T-helper 17 cell (primary cell): Measurements from ENCODE around the gene YTHDF2. TPM values are rescaled to one million over a fixed set of nuclear protein-coding genes. Genes with fewer than 3 reads are reported as not detected.
"Not testable (repeated sequence)": the region's sequence is repeated elsewhere in the genome, so short reads cannot be mapped to it uniquely, and the experiment has no call there.

ENCODE experiments used
- ATAC-seq: fragments of 150-1000 bp; cut with Tn5 transposase; 2 replicates; pipeline ENCODE4 v1.10.0; 2021; ENCODE audit warnings: mild to moderate bottlenecking, moderate library complexity
- DNase-seq, 3 donors: peaks; one replicate each; pipeline versions ENCODE4 v3.0.0 to v3.0.0-alpha.2; 2020 to 2021
- H3K9me3 ChIP-seq: one replicate; pipeline ENCODE4 v1.7.0; 2013; ENCODE audit warnings: low read length, mild to moderate bottlenecking; ENCODE audit not compliant: control insufficient read depth, poor library complexity, severe bottlenecking
- H3K27ac Mint-ChIP-seq: one replicate; pipeline ENCODE4 v1.8.0; 2022; ENCODE audit warnings: mild to moderate bottlenecking, moderate library complexity, mixed read lengths
- H3K27me3 Mint-ChIP-seq: one replicate; pipeline ENCODE4 v1.8.0; 2022; ENCODE audit warnings: mixed read lengths
- H3K36me3 Mint-ChIP-seq: one replicate; pipeline ENCODE4 v1.8.0; 2022; ENCODE audit warnings: low read depth, mixed read lengths
- H3K4me1 Mint-ChIP-seq: one replicate; pipeline ENCODE4 v1.8.0; 2022; ENCODE audit warnings: mild to moderate bottlenecking, mixed read lengths
- H3K4me3 Mint-ChIP-seq: one replicate; pipeline ENCODE4 v1.8.0; 2022; ENCODE audit warnings: mild to moderate bottlenecking, moderate library complexity, mixed read lengths
- total RNA-seq, 4 donors: library from RNA in 2 of 4; stranded (reverse) in 2 of 4; gene quantifications; one replicate each; pipeline ENCODE4 v1.2.3 and lab custom pipeline; 2022 to 2026

Gene YTHDF2
- total RNA-seq (10 to 100 TPM; 70.9 to 79.7 TPM), total RNA-seq (lab: John Stamatoyannopoulos, UW) (110 to 134 reads per million in 2 donors)

DNA sequence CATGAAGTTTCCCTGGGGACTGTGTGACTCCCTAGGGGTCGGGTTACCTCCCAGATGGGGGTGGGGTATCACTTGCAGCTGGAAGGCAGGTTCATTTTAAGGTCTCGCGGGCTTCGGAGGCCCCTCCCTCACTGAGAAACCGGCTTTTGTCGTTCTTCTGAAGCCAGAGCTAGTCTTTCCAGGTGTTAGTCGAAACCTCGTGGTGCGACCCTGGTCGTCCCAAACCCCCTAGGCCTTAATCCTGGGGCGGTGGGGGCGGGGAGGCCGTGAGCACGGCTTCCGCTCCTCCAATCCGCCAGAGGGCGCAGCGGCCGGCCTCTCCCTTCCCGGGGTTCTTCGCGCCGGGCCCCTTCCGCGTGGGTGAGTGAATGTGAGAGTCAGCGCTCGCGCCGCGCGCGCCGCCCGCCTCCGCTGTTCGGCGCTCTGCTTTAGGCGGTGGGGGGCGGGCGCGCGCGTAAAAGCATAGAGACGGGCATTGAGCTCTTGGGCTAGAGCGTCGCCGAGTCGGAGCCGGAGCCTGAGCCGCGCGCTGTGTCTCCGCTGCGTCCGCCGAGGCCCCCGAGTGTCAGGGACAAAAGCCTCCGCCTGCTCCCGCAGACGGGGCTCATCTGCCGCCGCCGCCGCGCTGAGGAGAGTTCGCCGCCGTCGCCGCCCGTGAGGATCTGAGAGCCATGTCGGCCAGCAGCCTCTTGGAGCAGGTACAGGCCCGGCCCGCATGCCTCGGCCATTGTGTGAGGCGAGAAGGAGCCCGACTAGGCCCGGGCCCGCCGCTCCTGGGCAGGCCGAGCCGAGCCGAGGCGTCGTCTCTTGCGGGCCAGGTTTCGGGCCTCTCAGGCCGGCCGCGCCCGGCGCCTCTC lies at the start of gene YTHDF2:
Gene YTHDF2, plus strand, starts transcription at position 491 of the 857 bp plus-strand sequence. Its CDS starts 181 bp downstream, at position 672.
- peak; percentile 97 to 98 (median 98) for DNase-seq
- Mint-ChIP-seq H3K4me1 (peaks cover 25% of the 10 kb centered on the region), H3K27ac (peak within 1 kb of the TSS; percentile 95), H3K36me3 (no peaks in the 10 kb centered on the region), H3K4me3 (peak within 1 kb of the TSS; percentile 98), H3K27me3 (no peaks in the 10 kb centered on the region)
- no peaks in the 10 kb centered on the region for H3K9me3 ChIP-seq
- peak; percentile 94 for ATAC-seq

DNA sequence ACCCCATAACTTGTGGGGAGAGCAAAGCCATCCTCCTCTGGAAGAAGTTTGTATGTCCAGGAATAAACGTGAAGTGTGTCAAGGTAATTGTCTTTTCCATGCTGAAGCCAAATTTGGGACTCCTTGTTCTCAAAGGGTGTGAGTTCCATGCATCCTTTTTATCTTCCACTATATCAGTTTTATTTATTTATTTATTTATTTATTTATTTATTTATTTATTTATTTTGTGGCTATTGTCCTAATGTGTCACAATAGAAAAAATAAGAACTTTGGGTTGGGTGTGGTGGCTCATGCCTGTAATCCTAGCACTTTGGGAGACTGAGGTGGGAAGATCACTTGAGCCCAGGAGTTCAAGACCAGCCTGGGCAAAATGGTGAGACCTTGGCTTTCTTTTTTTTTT lies 45.1 kb upstream of the YTHDF2 start:
- not testable (repeated sequence) for H3K9me3 ChIP-seq, H3K27ac Mint-ChIP-seq, ATAC-seq, H3K27me3 Mint-ChIP-seq, H3K4me1 Mint-ChIP-seq, H3K36me3 Mint-ChIP-seq, H3K4me3 Mint-ChIP-seq, DNase-seq

DNA sequence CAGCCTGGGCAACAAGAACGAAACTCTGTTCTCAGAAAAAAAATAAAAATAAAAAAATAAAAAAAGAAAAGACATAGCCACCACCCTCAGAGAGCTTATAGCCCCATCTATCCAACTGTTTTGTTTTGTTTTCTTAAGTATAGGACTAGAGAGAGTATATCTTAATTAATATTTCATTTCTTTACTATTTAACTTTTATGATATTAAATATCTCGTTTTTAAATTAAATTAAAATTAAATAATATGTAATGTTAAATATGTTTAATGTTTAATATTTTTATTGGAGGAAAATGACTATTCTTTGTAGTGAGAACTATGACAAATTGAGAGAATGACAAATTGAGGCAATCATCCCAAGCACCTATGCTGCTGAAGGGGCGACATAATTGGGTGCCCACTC lies 33.1 kb upstream of the YTHDF2 start:
- H3K9me3 ChIP-seq, result no peaks in the 10 kb centered on the region
- no peak for DNase-seq
- ATAC-seq, result no peak
- no peak overlapping the region for H3K4me3 Mint-ChIP-seq
- peaks cover 5% of the 10 kb centered on the region for H3K4me1 Mint-ChIP-seq
- H3K36me3 Mint-ChIP-seq, result peaks cover 8% of the 10 kb centered on the region
- H3K27ac Mint-ChIP-seq, result no peak overlapping the region
- H3K27me3 Mint-ChIP-seq, result no peaks in the 10 kb centered on the region

DNA sequence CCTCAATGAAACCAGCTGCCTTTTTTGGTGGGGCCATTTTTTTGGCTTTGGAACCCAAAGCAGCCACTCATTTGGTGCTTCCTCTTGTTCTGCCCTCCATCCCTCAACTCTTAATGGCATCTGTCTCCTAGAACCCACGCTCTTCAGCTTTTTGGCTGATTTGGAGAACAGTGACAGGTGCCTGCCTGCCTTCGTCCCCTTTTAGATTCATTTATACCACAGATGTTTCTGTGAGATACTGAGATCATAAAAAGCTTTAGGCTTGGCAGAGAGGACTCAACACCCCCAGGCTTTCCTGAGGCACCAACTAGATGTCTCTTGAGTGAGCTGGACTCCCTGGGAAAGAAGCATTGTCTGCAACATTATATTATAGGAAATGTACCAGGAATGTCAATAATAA lies 20.4 kb upstream of the YTHDF2 start:
- H3K9me3 ChIP-seq, result no peaks in the 10 kb centered on the region
- Mint-ChIP-seq H3K27me3 (no peaks in the 10 kb centered on the region), H3K27ac (no peak overlapping the region), H3K36me3 (peaks cover 4% of the 10 kb centered on the region), H3K4me3 (no peak overlapping the region), H3K4me1 (peaks cover 4% of the 10 kb centered on the region)
- DNase-seq (no peak), ATAC-seq (no peak)

DNA sequence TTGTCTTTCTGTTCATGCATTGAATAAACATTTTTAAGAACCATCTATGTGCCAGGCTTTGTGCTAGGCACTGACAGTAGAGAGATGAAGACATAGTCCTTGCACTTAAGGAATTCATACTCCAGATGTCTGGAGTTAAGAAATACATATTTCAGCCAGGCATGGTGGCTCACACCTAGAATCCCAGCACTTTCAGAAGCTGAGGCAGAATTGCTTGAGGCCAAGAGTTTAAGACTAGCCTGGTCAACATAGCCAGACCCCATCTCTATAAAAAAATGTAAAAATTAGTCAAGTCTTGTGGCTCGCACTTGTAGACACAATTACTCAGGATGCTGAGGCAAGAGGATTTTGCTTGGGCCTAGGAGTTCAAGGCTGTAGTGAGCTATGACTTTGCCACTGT lies 18.6 kb upstream of the YTHDF2 start:
- H3K27me3 Mint-ChIP-seq, result no peaks in the 10 kb centered on the region
- H3K4me1 Mint-ChIP-seq, result peaks cover 4% of the 10 kb centered on the region
- ATAC-seq (no peak), DNase-seq (no peak)
- no peak overlapping the region for H3K27ac Mint-ChIP-seq
- H3K36me3 Mint-ChIP-seq, result peaks cover 4% of the 10 kb centered on the region
- H3K4me3 Mint-ChIP-seq, result no peak overlapping the region
- H3K9me3 ChIP-seq, result no peaks in the 10 kb centered on the region

DNA sequence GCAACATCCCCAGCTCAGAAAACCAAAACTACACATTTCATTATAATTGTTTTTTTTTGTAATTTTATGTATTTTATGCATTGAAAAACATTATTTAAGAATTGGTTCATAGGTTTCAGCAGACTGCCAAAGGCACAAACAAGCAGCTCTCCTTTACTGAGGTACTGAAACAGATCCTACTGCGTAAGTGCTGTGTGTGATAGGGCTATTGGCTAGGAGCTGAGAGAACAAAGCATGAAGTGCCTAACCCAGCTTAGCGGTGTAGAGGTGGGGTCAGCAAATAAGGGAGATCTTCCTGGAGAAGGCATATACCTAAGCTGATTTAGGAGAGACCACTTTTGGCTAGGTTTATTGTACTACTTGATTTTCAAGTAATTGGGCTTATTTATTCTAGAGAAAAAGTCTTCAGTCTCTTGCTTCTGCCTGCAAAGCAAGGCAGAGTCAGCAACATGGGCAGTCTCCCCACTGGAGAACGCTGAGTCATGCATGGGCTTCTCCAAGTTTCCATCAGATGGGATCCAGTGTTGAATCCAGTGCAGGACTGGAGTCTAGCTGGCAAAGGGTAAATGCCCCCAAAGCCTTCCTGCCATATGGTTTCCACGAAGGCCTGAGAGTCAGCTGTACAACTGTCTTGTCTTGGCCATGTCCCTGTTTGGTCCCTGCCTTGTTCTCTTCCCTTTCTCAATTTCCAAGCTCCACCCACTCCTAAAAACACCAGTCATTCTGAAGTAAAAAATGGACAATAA lies 18.0 kb upstream of the YTHDF2 start:
- H3K9me3 ChIP-seq, result no peaks in the 10 kb centered on the region
- H3K27ac Mint-ChIP-seq, result peak overlapping the region; percentile 60
- H3K27me3 Mint-ChIP-seq, result no peaks in the 10 kb centered on the region
- ATAC-seq (no peak), DNase-seq (no peak)
- H3K4me1 Mint-ChIP-seq, result peaks cover 4% of the 10 kb centered on the region
- H3K4me3 Mint-ChIP-seq, result no peak overlapping the region
- H3K36me3 Mint-ChIP-seq, result peaks cover 4% of the 10 kb centered on the region

DNA sequence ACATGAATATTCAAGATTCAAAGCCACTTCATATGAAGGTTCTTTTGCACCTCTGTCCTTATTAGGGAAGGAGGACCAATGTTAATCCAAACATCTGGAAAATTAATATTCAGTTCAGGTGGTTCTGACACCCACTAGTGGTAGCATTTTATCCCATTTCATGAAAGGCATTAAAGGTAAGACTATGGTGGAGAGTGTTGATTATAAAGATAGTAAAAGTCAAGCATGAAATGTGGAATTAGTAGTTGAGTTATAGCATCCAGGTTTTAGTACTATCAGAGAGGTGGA lies 17.5 kb upstream of the YTHDF2 start:
- H3K4me1 Mint-ChIP-seq, result peaks cover 4% of the 10 kb centered on the region
- H3K9me3 ChIP-seq, result no peaks in the 10 kb centered on the region

DNA sequence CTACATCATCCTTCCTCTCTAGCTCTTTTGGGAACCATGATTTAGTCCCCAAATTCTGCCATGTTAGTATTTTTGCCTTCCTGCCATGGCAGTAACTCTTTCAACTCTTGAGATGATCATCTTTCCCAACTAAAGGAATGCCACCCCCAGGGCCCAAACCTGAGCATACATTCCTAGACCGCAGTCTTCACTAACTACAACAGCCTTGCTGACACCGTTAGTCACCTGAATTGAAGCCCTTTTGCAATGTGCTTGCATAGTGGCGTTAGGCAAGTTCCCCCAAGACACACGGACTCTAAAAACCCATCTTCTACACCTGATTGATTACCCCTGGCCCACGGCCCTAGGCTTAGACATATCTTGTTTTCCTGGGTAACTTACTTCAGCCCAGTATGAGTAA lies 16.4 kb upstream of the YTHDF2 start:
- Mint-ChIP-seq H3K27ac (no peak overlapping the region), H3K36me3 (no peaks in the 10 kb centered on the region)

More for the DNA sequence above, 17.5 kb upstream of the YTHDF2 start:
- ATAC-seq (no peak), DNase-seq (no peak)
- peak overlapping the region; percentile 60 for H3K27ac Mint-ChIP-seq
- H3K36me3 Mint-ChIP-seq, result no peaks in the 10 kb centered on the region
- no peak overlapping the region for H3K4me3 Mint-ChIP-seq
- H3K27me3 Mint-ChIP-seq, result no peaks in the 10 kb centered on the region

DNA sequence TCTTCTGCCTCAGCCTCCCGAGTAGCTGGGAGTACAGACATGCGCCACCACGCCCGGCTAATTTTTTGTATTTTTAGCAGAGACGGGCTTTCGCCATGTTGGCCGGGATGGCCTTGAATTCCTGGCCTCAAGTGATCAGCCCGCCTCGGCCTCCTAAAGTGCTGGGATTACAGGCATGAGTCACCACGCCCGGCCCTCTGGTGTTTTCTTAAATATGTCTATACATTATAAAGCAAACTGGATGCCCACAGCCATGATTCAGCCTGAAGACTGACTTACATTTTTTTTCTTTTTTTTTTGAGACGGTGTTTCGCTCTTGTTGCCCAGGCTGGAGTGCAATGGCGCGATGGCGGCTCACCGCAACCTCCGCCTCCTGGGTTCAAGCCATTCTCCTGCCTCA lies 14.8 kb upstream of the YTHDF2 start:
- not testable (repeated sequence) for H3K9me3 ChIP-seq, H3K4me3 Mint-ChIP-seq, H3K36me3 Mint-ChIP-seq, H3K4me1 Mint-ChIP-seq, H3K27me3 Mint-ChIP-seq, DNase-seq, H3K27ac Mint-ChIP-seq, ATAC-seq

More for the DNA sequence above, 16.4 kb upstream of the YTHDF2 start:
- ATAC-seq (no peak), DNase-seq (no peak)
- H3K9me3 ChIP-seq, result no peaks in the 10 kb centered on the region
- Mint-ChIP-seq H3K4me3 (no peak overlapping the region), H3K27me3 (no peaks in the 10 kb centered on the region), H3K4me1 (peaks cover 4% of the 10 kb centered on the region)

DNA sequence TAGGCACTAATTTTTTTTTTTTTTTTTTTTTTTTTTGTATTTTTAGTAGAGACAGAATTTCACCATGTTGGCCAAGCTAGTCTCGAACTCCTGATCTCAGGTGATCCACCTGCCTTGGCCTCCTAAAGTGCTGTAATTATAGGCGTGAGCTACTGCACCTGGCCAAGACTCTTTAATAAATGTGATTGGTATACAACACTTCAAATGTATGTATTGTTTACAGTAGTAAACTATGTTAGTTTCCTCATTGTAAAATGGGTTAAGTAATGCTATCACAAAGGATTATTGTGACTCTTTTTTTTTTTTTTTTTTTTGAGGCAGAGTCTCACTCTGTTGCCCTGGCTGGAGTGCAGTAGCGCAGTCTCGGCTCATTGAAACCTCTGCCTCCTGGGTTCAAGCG lies 11.4 kb upstream of the YTHDF2 start:
- H3K27me3 Mint-ChIP-seq, DNase-seq, H3K27ac Mint-ChIP-seq, ATAC-seq, H3K9me3 ChIP-seq, H3K4me3 Mint-ChIP-seq, H3K36me3 Mint-ChIP-seq, H3K4me1 Mint-ChIP-seq: not testable (repeated sequence)

DNA sequence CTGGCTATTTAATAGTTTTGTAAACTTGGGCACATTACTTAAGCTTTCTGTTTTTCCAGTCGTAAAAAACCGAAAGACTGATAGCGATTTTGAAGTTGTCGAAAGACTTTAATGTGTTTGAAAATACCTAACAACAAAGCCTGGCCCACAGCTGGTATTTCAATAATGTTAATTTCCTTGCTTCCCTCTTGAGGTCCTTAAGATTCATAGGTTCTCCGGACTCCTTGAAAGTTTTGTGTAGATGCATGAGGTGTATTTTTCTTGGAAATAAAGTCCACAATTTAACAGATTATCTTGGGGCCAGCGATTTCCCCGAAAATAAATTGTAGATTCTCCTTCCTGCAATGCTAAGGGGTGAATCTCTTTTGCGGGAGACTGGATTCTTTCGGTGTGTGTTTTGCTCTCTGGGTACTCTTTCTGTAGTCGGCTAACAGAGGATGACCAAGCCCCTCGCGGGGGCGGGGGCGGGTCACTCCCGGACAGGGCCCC lies 735 bp upstream of the YTHDF2 start:
- Mint-ChIP-seq H3K4me1 (peaks cover 23% of the 10 kb centered on the region), H3K36me3 (no peaks in the 10 kb centered on the region), H3K27me3 (no peaks in the 10 kb centered on the region), H3K4me3 (peak overlapping the region; percentile 98), H3K27ac (peak overlapping the region; percentile 95)
- no peak for ATAC-seq
- no peak for DNase-seq
- no peaks in the 10 kb centered on the region for H3K9me3 ChIP-seq

DNA sequence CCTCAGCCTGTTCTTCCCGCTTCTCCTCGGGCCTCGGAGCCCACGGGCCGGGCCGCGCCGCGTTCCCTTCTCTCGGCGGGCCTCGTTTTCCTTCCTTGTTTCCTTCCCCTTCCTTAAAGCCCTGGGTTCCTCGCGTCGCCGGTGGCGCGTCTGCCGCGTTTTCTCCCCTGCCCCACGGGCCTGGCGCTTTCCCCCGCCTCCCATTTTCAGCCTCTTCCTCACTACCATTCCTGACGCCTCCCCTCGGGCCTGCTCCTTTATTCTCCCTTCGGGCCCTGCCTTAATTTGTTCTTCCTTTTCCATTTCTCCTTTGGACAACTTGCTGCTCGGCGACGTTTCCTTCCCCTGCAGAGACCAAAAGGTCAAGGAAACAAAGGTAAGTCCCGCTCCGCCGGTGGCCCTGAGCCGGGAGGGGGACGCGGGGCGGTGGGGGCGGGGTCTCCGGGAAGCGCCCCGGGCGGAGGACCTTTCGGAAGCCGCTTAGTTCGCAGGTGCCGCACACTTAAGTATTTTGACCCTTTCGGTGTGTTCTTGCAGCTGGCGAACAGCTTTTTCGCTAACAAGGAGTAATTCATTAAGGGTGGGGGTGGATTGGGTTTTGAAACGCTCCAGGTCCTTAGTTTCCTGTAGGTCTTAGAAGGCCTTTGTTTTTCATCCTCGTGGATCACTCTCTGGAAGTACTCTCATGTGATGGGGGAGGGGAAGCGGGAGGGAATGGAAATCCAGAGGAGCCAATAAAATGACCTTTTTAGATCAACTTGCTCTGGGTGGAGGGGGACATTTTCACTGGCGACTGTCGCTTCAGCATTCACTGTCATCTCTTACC lies 780 bp downstream of the YTHDF2 start:
- Mint-ChIP-seq H3K4me3 (peak overlapping the region; percentile 98), H3K36me3 (peaks cover 3% of the 10 kb centered on the region), H3K27me3 (no peaks in the 10 kb centered on the region), H3K4me1 (peaks cover 33% of the 10 kb centered on the region), H3K27ac (peak overlapping the region; percentile 95)
- H3K9me3 ChIP-seq, result no peaks in the 10 kb centered on the region
- ATAC-seq (peak; percentile 1), DNase-seq (peak; percentile 12 to 47 (median 44))

DNA sequence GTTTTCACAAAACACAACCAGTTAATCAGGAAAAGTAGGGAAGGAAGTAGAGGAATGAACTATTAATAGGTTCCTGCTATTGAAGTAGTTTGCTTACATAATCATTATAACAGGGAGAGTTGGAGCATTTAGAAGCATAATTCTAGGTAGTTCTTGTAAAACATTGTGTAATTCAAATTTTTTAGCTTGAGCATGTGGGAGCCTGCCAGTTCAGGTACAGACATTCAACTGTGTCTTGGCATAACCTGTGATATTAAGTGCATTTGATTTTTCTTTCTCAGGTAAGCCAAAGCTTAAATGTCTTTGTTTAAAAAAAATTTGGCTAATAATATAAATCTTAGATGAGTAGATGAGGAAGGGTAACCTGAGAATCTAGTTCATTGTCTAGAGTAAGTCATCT lies 3.4 kb downstream of the YTHDF2 start:
- Mint-ChIP-seq H3K4me1 (peaks cover 51% of the 10 kb centered on the region), H3K4me3 (no peak overlapping the region)

More for the DNA sequence above, 3.4 kb downstream of the YTHDF2 start:
- no peaks in the 10 kb centered on the region for H3K27me3 Mint-ChIP-seq
- DNase-seq (no peak), ATAC-seq (no peak)
- H3K9me3 ChIP-seq, result no peaks in the 10 kb centered on the region
- no peak overlapping the region for H3K27ac Mint-ChIP-seq
- peaks cover 8% of the 10 kb centered on the region for H3K36me3 Mint-ChIP-seq
